K562 (cell line): Measurements from ENCODE around the gene SULT2B1. TPM values are rescaled to one million over a fixed set of nuclear protein-coding genes. Genes with fewer than 3 reads are reported as not detected.

Experiments
- ATAC-seq: fragments of 200-7000 bp; cut with Tn5 transposase; 3 replicates; pipeline ENCODE4 v1.9.1; 2020; ENCODE audit warnings: moderate library complexity
- BruUV-seq: library from RNA; stranded (reverse); fragments of 400-500 nt; replicated peaks from 2 replicates; lab custom pipeline; 2021; lab: Mats Ljungman, UMichigan
- CTCF ChIA-PET: fragments of 300-600 bp; formaldehyde crosslinking; extraction: SDS; loops from one replicate; lab custom pipeline; 2021; ENCODE audit warnings: low intra/inter-chr PET ratio; lab: Yijun Ruan, JAX
- POLR2A ChIA-PET: fragments of 300-600, 350-650 bp; sonication (Branson Sonifier 250); formaldehyde crosslinking; extraction: SDS; loops from one replicate; lab custom pipeline; 2021; ENCODE audit warnings: antibody characterized with exemption, inconsistent platforms; lab: Yijun Ruan, JAX
- DNase-seq, 4 experiments: peaks; one replicate each; pipeline versions ENCODE4 v3.0.0 to v3.0.0-alpha.2; 2011 to 2018; ENCODE audit warnings: low spot score in 3 of 4, mixed read lengths in 3 of 4; ENCODE audit errors: extremely low read depth in 1 of 4
- FAIRE-seq: peaks from 2 replicates; lab custom pipeline; 2011; peaks lifted over from hg19 to GRCh38; lab: Jason Lieb, UNC
- H2AFZ ChIP-seq: 2 replicates; pipeline ENCODE4 v1.6.0; 2011; ENCODE audit warnings: low read depth, low read length, control low read depth, inconsistent platforms
- H3K27ac ChIP-seq: fragments of 200-600 bp; 3 replicates; pipeline ENCODE4 v1.8.0; 2011; ENCODE audit warnings: low read depth, mild to moderate bottlenecking, control low read depth, inconsistent platforms, low read length, moderate library complexity, mixed read lengths; ENCODE audit errors: extremely low read depth
- H3K27me3 ChIP-seq, 2 experiments: fragments of 300-600 bp in 1 of 2; 2 replicates in 1 of 2; 3 replicates in 1 of 2; pipeline versions ENCODE4 v1.6.0 to v1.8.0; 2011; ENCODE audit warnings: inconsistent platforms in 2 of 2, low read length in 2 of 2, mild to moderate bottlenecking in 1 of 2, mixed read lengths in 1 of 2, moderate library complexity in 1 of 2; ENCODE audit not compliant: control insufficient read depth in 2 of 2, insufficient read depth in 2 of 2
- H3K36me3 ChIP-seq: fragments of 300-600 bp; 3 replicates; pipeline ENCODE4 v1.8.0; 2011; ENCODE audit warnings: mild to moderate bottlenecking, low read length, inconsistent platforms; ENCODE audit not compliant: control insufficient read depth, insufficient read depth
- H3K4me1 ChIP-seq, 2 experiments: fragments of 200-600 bp in 1 of 2; replicated peaks in 1 of 2; 2 replicates in 1 of 2; 3 replicates in 1 of 2; pipeline versions ENCODE4 v1.5.1 to v1.8.0; 2011; ENCODE audit warnings: inconsistent platforms in 2 of 2, low read length in 2 of 2, mild to moderate bottlenecking in 1 of 2, mixed read lengths in 1 of 2, moderate library complexity in 1 of 2; ENCODE audit not compliant: control insufficient read depth in 2 of 2, insufficient read depth in 2 of 2
- H3K4me2 ChIP-seq: 2 replicates; pipeline ENCODE4 v1.6.1; 2011; ENCODE audit warnings: low read length, control low read depth, inconsistent platforms, mixed read lengths; ENCODE audit not compliant: insufficient read depth
- H3K4me3 ChIP-seq: fragments of 200-600 bp; sonication (generic), shearing (Covaris generic); 2 replicates; pipeline ENCODE4 v1.5.1; 2016; ENCODE audit warnings: control low read depth, inconsistent platforms
- H3K79me2 ChIP-seq: fragments of 200-600 bp; 3 replicates; pipeline ENCODE4 v1.8.0; 2011; ENCODE audit warnings: low read length, inconsistent platforms; ENCODE audit not compliant: control insufficient read depth, insufficient read depth
- H3K9ac ChIP-seq, 2 experiments: 2 replicates each; pipeline versions ENCODE4 v1.6.0 to v1.6.1; 2011; ENCODE audit warnings: low read depth in 2 of 2, low read length in 2 of 2, control low read depth in 1 of 2, inconsistent platforms in 1 of 2, mild to moderate bottlenecking in 1 of 2, mixed read lengths in 1 of 2; ENCODE audit not compliant: insufficient read depth in 1 of 2
- H3K9me1 ChIP-seq: one replicate; pipeline ENCODE4 v1.6.0; 2011; ENCODE audit warnings: inconsistent platforms, mild to moderate bottlenecking, low read length, moderate library complexity; ENCODE audit not compliant: control insufficient read depth, insufficient read depth
- H3K9me3 ChIP-seq: replicated peaks from 2 replicates; pipeline ENCODE4 v1.5.1; 2011; ENCODE audit warnings: low read depth, low read length, inconsistent platforms; ENCODE audit not compliant: control insufficient read depth, insufficient read depth
- H4K20me1 ChIP-seq: replicated peaks from 2 replicates; pipeline ENCODE4 v1.6.1; 2011; ENCODE audit warnings: low read length, inconsistent platforms, mixed read lengths; ENCODE audit not compliant: control insufficient read depth, insufficient read depth
- CBFA2T2 ChIP-seq: fragments of 450-650 bp; conservative IDR thresholded peaks from 2 replicates; pipeline ENCODE4 v1.6.1; 2017; ENCODE audit warnings: mild to moderate bottlenecking
- CBX8 ChIP-seq: fragments of 200-600 bp; sonication (generic); IDR thresholded peaks from 2 replicates; pipeline ENCODE4 v1.6.1; 2012; ENCODE audit warnings: borderline replicate concordance, mixed run types, low read depth, mild to moderate bottlenecking, moderate library complexity, mixed read lengths, low read length, control low read depth, inconsistent platforms; ENCODE audit not compliant: poor library complexity, severe bottlenecking; ENCODE audit errors: extremely low read depth
- CCNT2 ChIP-seq: IDR thresholded peaks from 2 replicates; pipeline ENCODE4 v1.6.1; 2011; ENCODE audit warnings: borderline replicate concordance, low read depth, mild to moderate bottlenecking, moderate library complexity, mixed read lengths, low read length; ENCODE audit not compliant: insufficient read length; ENCODE audit errors: extremely low read depth
- EWSR1 ChIP-seq: fragments of 450-650 bp; IDR thresholded peaks from 2 replicates; pipeline ENCODE4 v1.6.1; 2018; ENCODE audit warnings: borderline replicate concordance, mild to moderate bottlenecking, low read depth, moderate library complexity; ENCODE audit not compliant: partially characterized antibody
- EZH2 ChIP-seq: IDR thresholded peaks from 2 replicates; pipeline ENCODE4 v1.6.1; 2012; ENCODE audit warnings: low read depth, mild to moderate bottlenecking, inconsistent platforms, low read length, borderline replicate concordance
- FOXK2 ChIP-seq, 2 experiments: fragments of 450-650 bp; IDR thresholded peaks in 1 of 2; conservative IDR thresholded peaks in 1 of 2; 2 replicates each; pipeline ENCODE4 v1.6.1; 2016; ENCODE audit warnings: low read depth in 2 of 2, mild to moderate bottlenecking in 1 of 2
- HDGF ChIP-seq: fragments of 450-650 bp; IDR thresholded peaks from 2 replicates; pipeline ENCODE4 v1.6.1; 2016
- KDM1A ChIP-seq, 2 experiments: fragments of 450-650 bp; IDR thresholded peaks; 2 replicates each; pipeline ENCODE4 v1.6.1; 2016; ENCODE audit warnings: mild to moderate bottlenecking in 2 of 2
- MAFG ChIP-seq: fragments of 450-650 bp; conservative IDR thresholded peaks from 2 replicates; pipeline ENCODE4 v1.6.1; 2016; ENCODE audit warnings: missing genetic modification characterization, missing compliant biosample characterization
- MCM7 ChIP-seq, 2 experiments: fragments of 450-650 bp; IDR thresholded peaks; 2 replicates each; pipeline ENCODE4 v1.6.1; 2016 to 2018
- MEF2A ChIP-seq: IDR thresholded peaks from 2 replicates; pipeline ENCODE4 v1.6.1; 2011; ENCODE audit warnings: low read depth, mild to moderate bottlenecking, low read length, moderate library complexity; ENCODE audit not compliant: control insufficient read depth
- MEF2D ChIP-seq: conservative IDR thresholded peaks from 2 replicates; pipeline ENCODE4 v1.6.1; 2016; ENCODE audit warnings: low read depth, missing genetic modification characterization, missing compliant biosample characterization
- RB1 ChIP-seq: fragments of 450-650 bp; IDR thresholded peaks from 2 replicates; pipeline ENCODE4 v1.6.1; 2017; ENCODE audit warnings: low read depth, mild to moderate bottlenecking
- RCOR1 ChIP-seq, 2 experiments: IDR thresholded peaks; 2 replicates each; pipeline ENCODE4 v1.6.1; 2012; ENCODE audit warnings: low read depth in 2 of 2, low read length in 2 of 2, borderline replicate concordance in 1 of 2, improper control_type of control experiment in 1 of 2
- SNRNP70 ChIP-seq: fragments of 200-400 bp; formaldehyde crosslinking; optimal IDR thresholded peaks from 2 replicates; pipeline ENCODE3; 2017; ENCODE audit warnings: low read depth, low read length
- STAG1 ChIP-seq: sonication (generic); formaldehyde crosslinking; IDR thresholded peaks from 2 replicates; pipeline ENCODE4 v1.5.0; 2020; ENCODE audit warnings: missing genetic modification reagents, borderline replicate concordance
- STAT6 ChIP-seq: sonication (generic); formaldehyde crosslinking; IDR thresholded peaks from 2 replicates; pipeline ENCODE4 v1.8.1; 2023; ENCODE audit warnings: mild to moderate bottlenecking, missing genetic modification reagents
- ZNF263 ChIP-seq: sonication (generic); formaldehyde crosslinking; IDR thresholded peaks from 2 replicates; pipeline ENCODE4 v1.8.0; 2022; ENCODE audit warnings: mild to moderate bottlenecking, missing genetic modification reagents, borderline replicate concordance
- ZNF764 ChIP-seq: fragments of 250-450 bp; sonication (Bioruptor Pico); IDR thresholded peaks from 2 replicates; pipeline ENCODE4 v1.4.0; 2020; ENCODE audit warnings: low read depth, mild to moderate bottlenecking, moderate library complexity
- WGBS: fragments of 100-300 bp; shearing (Covaris generic); methylation state at CpG from one replicate; pipeline ENCODE4 v1.1.6; 2016; ENCODE audit warnings: low coverage, mixed read lengths; ENCODE audit not compliant: insufficient coverage; ENCODE audit errors: missing lambda C conversion rate; 5-methylcytosine and 5-hydroxymethylcytosine counted together
- in situ Hi-C: fragments of 300-500 bp; cut with MboI; formaldehyde crosslinking; loops from 4 replicates; pipeline ENCODE4 v1.15.0; 2018; ENCODE audit warnings: inconsistent platforms, mixed read lengths
- intact Hi-C: fragments of 100-400 bp; cut with micrococcal nuclease; formaldehyde crosslinking; loops from 2 replicates; pipeline ENCODE4 v1.14.2; 2022
- polyA plus RNA-seq, 8 experiments: library from polyadenylated mRNA; depleted of rRNA in 4 of 8; stranded (reverse) in 5 of 8; unstranded in 3 of 8; fragments of >200 nt; fragmentation: Nextera tagmentation in 2 of 8; fragmentation: Illumina TruSeq in 1 of 8; extraction: Ambion mirVana in 2 of 8; extraction: Trizol in 1 of 8; gene quantifications; 2 replicates each; pipeline versions ENCODE4 v1.2.1 to v1.2.3, GENCODE V29; 2011 to 2014; ENCODE audit warnings: inconsistent platforms in 1 of 8, missing spikeins in 1 of 8
- total RNA-seq, 7 experiments: library from RNA; depleted of rRNA in 6 of 7; stranded (reverse); fragments of >200 nt in 6 of 7; fragmentation: Illumina TruSeq in 2 of 7; extraction: Trizol in 2 of 7; gene quantifications; 2 replicates each; pipeline versions ENCODE4 v1.2.1 to v1.2.3, GENCODE V29; 2011 to 2021; ENCODE audit warnings: low replicate concordance in 1 of 7

The SULT2B1 gene
- total and polyA plus RNA-seq, 9 of the 15 experiments (the other 6 are each of a cell fraction or from before 2014, with no cell fraction given) = 0.09 to 0.62 (median 0.22) TPM; not detected in 2

GRCh38 chr19:48646722-48647216 lies 94.8 kb downstream of the SULT2B1 start (continued):
- TF ChIP-seq ZNF263 (CRISPR knock-in tag) (peak; percentile 98), RB1 (0 out of 2 replicates have a peak, but pooled peaks have one; percentile 34)
- TF ChIP-seq, all 486 proteins: peak for 9

GRCh38 chr19:48648134-48648533 lies 96.2 kb downstream of the SULT2B1 start:
- no peaks in the 10 kb centered on the region for H3K9me1 ChIP-seq
- H3K27me3 ChIP-seq = no peaks in the 10 kb centered on the region
- H3K9me3 ChIP-seq = no peaks in the 10 kb centered on the region
- no peak for FAIRE-seq
- no peaks in the 10 kb centered on the region for H3K36me3 ChIP-seq
- WGBS = no CpG with 5 or more reads among the region's 2 CpGs
- in situ Hi-C loops = loop anchor here (5.0 to 10.0 kb wide), 3 partner anchors 94 to 327 kb away; partner anchors contain the start of gene RASIP1
- POLR2A ChIA-PET = interaction anchor here (0.6 kb wide), 1 partner anchor 8 kb away, joined by 3 read pairs; no protein-coding TSS in a partner anchor
- no peak overlapping the region for H3K4me2 ChIP-seq
- no peak overlapping the region for H3K9ac ChIP-seq
- H2AFZ ChIP-seq = no peak overlapping the region
- intact Hi-C loops = loop anchor here (5.0 kb wide), 1 partner anchor 89 kb away; no protein-coding TSS in a partner anchor
- H4K20me1 ChIP-seq = no peaks in the 10 kb centered on the region
- no TSS peak for BruUV-seq
- no peak overlapping the region for H3K4me3 ChIP-seq
- peak in 2 of 4 experiments; percentile 22 to 38 for DNase-seq
- H3K27ac ChIP-seq = no peak overlapping the region
- no peaks in the 10 kb centered on the region for H3K79me2 ChIP-seq
- no peak for ATAC-seq
- H3K4me1 ChIP-seq = peaks cover 25 to 59% of the 10 kb centered on the region in 2 experiments; a peak in 4 of 5 replicates
- CTCF ChIA-PET = interaction anchor here (0.7 kb wide), 1 partner anchor 404 kb away, joined by 5 read pairs; no protein-coding TSS in a partner anchor
- TF ChIP-seq STAT6 (CRISPR knock-in tag) (no peak), SNRNP70 (no peak), MAFG (no peak), MEF2A (peak; percentile 68; the same call in 1 of the 2 replicates), EWSR1 (no peak), MEF2D (tag) (peak; percentile 60), HDGF (no peak), ZNF764 (CRISPR knock-in tag) (no peak), CBFA2T2 (0 out of 2 replicates have a peak, but pooled peaks have one; percentile 2), CBX8 (no peak), STAG1 (CRISPR knock-in tag) (no peak), MCM7 (IDR thresholded peaks at IDR 0.05) (no peak), EZH2 (no peak), CCNT2 (no peak), FOXK2 (conservative IDR thresholded peaks at IDR 0.05 in 1 of 2, IDR thresholded peaks at IDR 0.05 in 1 of 2; ENCODE audit: low read depth in 2 of 2) (0 out of 4 replicates have a peak, but pooled peaks of 1 of the 2 experiments have one; percentile 19), RCOR1 (IDR thresholded peaks at IDR 0.05; ENCODE audit: borderline replicate concordance in 1 of 2, low read depth in 2 of 2, low read length in 2 of 2) (no peak), KDM1A (IDR thresholded peaks at IDR 0.05) (peak; percentile 16 to 21; a peak in 1 of 4 replicates)
